ENCODE data around the gene CX3CL1. TPM values are rescaled to one million over a fixed set of nuclear protein-coding genes. Genes with fewer than 3 reads are reported as not detected.
A peak's percentile ranks its signal among the peaks of the same experiment; 100 is the strongest.
"Not testable (repeated sequence)": the region's sequence is repeated elsewhere in the genome, so short reads cannot be mapped to it uniquely, and the experiment has no call there.

Gene CX3CL1
- polyA plus RNA-seq, 1 donor from 2014 or later, result 4.9 TPM

DNA sequence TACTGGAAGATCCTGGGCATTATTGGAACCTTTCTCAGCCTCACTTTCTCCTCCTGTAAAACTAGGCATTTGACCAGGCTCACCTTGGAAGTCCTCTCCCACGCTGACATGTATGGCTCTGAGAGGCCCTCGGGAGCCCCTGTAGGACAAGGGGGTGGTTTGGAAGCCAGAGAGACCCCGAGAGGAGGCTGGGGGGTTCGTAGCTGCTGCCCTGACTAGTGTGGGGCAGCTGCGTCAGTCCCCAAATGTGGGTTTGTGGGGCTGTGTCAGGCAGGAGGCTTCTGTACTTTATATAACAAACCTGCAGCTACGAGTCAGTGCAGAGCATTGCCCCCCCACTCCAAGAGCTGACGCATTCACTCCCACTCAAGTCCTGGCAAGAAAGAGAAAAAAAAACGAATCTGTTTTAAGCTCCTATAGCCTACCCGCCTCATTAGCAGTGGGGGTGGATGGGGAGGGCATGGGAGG is 1.8 kb downstream of the CX3CL1 start:
- Histone ChIP-seq H3F3A (ENCODE audit: insufficient read depth, low read length, poor library complexity, severe bottlenecking) (no peaks in the 10 kb centered on the region), H3K4me2 (ENCODE audit: low read length) (no peak overlapping the region), H3K27ac (ENCODE audit: low read length) (no peak overlapping the region), H3K36me3 (ENCODE audit: insufficient read depth, low read length) (no peaks in the 10 kb centered on the region), H3K27me3 (ENCODE audit: insufficient read depth, low read depth, low read length) (no peaks in the 10 kb centered on the region), H3K79me2 (replicated peaks; ENCODE audit: insufficient read depth, low read length) (no peaks in the 10 kb centered on the region), H3K9me2 (ENCODE audit: insufficient read depth, low read length) (no peaks in the 10 kb centered on the region), H3K9me3 (ENCODE audit: low read length) (no peaks in the 10 kb centered on the region), H3K9ac (ENCODE audit: low read length) (no peak overlapping the region), H4K20me1 (ENCODE audit: insufficient read depth) (no peaks in the 10 kb centered on the region), H3K4me3 (ENCODE audit: low read length) (peak overlapping the region; percentile 68), H2AFZ (ENCODE audit: low read depth, low read length) (no peak overlapping the region)
- no peak for TF ChIP-seq TAF1 (IDR thresholded peaks at IDR 0.05; ENCODE audit: low read depth)
- TF ChIP-seq POLR2AphosphoS5 (IDR thresholded peaks at IDR 0.05), result no peak

DNA sequence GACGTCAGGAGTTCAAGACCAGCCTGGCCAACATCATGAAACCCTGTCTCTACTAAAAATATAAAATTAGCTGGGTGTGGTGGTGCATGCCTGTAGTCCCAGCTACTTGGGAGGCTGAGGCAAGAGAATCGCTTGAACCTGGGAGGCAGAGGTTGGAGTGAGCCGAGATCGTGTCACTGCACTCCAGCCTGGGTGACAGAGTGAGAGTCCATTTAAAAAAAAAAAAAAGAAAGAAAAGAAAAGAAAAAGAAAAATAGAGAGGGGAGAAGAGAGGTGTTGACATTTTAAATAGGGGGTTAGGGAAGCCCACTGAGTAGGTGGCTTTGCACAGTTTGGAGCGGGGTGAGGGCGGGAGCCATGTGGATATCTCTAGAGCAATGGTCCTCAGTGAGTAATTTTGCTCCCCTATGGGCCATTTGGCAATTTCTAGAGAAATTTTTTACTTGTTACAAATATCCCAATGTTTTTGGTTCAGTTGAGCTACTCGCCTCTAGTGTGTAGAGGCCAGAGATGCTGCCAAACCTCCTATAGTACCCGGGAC is 2.7 kb downstream of the CX3CL1 start:
- H3K9me2 ChIP-seq (ENCODE audit: insufficient read depth, low read length); H4K20me1 ChIP-seq (ENCODE audit: insufficient read depth); H3K27ac ChIP-seq (ENCODE audit: low read length); H3K36me3 ChIP-seq (ENCODE audit: insufficient read depth, low read length); H3K27me3 ChIP-seq (ENCODE audit: insufficient read depth, low read depth, low read length); H3K9ac ChIP-seq (ENCODE audit: low read length); H3K4me3 ChIP-seq (ENCODE audit: low read length); H2AFZ ChIP-seq (ENCODE audit: low read depth, low read length); H3F3A ChIP-seq (ENCODE audit: insufficient read depth, low read length, poor library complexity, severe bottlenecking); H3K4me2 ChIP-seq (ENCODE audit: low read length); H3K9me3 ChIP-seq (ENCODE audit: low read length); H3K79me2 ChIP-seq (replicated peaks; ENCODE audit: insufficient read depth, low read length): not testable (repeated sequence)

GRCh38 chr16:57376313-57376818 is 4.1 kb downstream of the CX3CL1 start:
- H3K36me3 ChIP-seq (ENCODE audit: insufficient read depth, low read length), result no peaks in the 10 kb centered on the region
- H3F3A ChIP-seq (ENCODE audit: insufficient read depth, low read length, poor library complexity, severe bottlenecking), result no peaks in the 10 kb centered on the region
- no peak overlapping the region for H3K4me2 ChIP-seq (ENCODE audit: low read length)
- no peak for TF ChIP-seq TAF1 (IDR thresholded peaks at IDR 0.05; ENCODE audit: low read depth)
- no peak for TF ChIP-seq SMC3 (conservative IDR thresholded peaks at IDR 0.05; ENCODE audit: poor library complexity)
- no peak for TF ChIP-seq RAD21 (conservative IDR thresholded peaks at IDR 0.05)
- TF ChIP-seq, protein P1, sequence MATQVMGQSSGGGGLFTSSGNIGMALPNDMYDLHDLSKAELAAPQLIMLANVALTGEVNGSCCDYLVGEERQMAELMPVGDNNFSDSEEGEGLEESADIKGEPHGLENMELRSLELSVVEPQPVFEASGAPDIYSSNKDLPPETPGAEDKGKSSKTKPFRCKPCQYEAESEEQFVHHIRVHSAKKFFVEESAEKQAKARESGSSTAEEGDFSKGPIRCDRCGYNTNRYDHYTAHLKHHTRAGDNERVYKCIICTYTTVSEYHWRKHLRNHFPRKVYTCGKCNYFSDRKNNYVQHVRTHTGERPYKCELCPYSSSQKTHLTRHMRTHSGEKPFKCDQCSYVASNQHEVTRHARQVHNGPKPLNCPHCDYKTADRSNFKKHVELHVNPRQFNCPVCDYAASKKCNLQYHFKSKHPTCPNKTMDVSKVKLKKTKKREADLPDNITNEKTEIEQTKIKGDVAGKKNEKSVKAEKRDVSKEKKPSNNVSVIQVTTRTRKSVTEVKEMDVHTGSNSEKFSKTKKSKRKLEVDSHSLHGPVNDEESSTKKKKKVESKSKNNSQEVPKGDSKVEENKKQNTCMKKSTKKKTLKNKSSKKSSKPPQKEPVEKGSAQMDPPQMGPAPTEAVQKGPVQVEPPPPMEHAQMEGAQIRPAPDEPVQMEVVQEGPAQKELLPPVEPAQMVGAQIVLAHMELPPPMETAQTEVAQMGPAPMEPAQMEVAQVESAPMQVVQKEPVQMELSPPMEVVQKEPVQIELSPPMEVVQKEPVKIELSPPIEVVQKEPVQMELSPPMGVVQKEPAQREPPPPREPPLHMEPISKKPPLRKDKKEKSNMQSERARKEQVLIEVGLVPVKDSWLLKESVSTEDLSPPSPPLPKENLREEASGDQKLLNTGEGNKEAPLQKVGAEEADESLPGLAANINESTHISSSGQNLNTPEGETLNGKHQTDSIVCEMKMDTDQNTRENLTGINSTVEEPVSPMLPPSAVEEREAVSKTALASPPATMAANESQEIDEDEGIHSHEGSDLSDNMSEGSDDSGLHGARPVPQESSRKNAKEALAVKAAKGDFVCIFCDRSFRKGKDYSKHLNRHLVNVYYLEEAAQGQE (IDR thresholded peaks at IDR 0.05; ENCODE audit: borderline replicate concordance), result no peak
- TF ChIP-seq CTCF (IDR thresholded peaks at IDR 0.05; ENCODE audit: poor library complexity, severe bottlenecking), result no peak
- TF ChIP-seq POLR2AphosphoS5 (IDR thresholded peaks at IDR 0.05), result no peak
- no peak for TF ChIP-seq EP300 (conservative IDR thresholded peaks at IDR 0.05; ENCODE audit: poor library complexity, severe bottlenecking)
- TF ChIP-seq MXI1 (conservative IDR thresholded peaks at IDR 0.05; ENCODE audit: poor library complexity, severe bottlenecking), result no peak
- TF ChIP-seq EZH2 (IDR thresholded peaks at IDR 0.05; ENCODE audit: borderline replicate concordance, insufficient read depth, low read length, poor library complexity, severe bottlenecking), result no peak
- no peaks in the 10 kb centered on the region for H3K9me2 ChIP-seq (ENCODE audit: insufficient read depth, low read length)
- no peak overlapping the region for H3K27ac ChIP-seq (ENCODE audit: low read length)
- H3K27me3 ChIP-seq (ENCODE audit: insufficient read depth, low read depth, low read length), result no peaks in the 10 kb centered on the region
- H3K4me3 ChIP-seq (ENCODE audit: low read length), result no peak overlapping the region
- no peaks in the 10 kb centered on the region for H3K9me3 ChIP-seq (ENCODE audit: low read length)
- no peaks in the 10 kb centered on the region for H3K79me2 ChIP-seq (replicated peaks; ENCODE audit: insufficient read depth, low read length)
- no peaks in the 10 kb centered on the region for H4K20me1 ChIP-seq (ENCODE audit: insufficient read depth)
- H2AFZ ChIP-seq (ENCODE audit: low read depth, low read length), result no peak overlapping the region
- H3K9ac ChIP-seq (ENCODE audit: low read length), result no peak overlapping the region

Data from neural cell (in vitro differentiated cells).